Astrocyte (in vitro differentiated cells and primary cell): ENCODE data around the gene SUGCT. TPM values are rescaled to one million over a fixed set of nuclear protein-coding genes. Genes with fewer than 3 reads are reported as not detected.
A peak's percentile ranks its signal among the peaks of the same experiment; 100 is the strongest.

Experiments
- DNase-seq: peaks from one replicate; pipeline ENCODE4 v3.0.0-alpha.2; 2010; ENCODE audit warnings: low read depth
- FAIRE-seq: peaks from 2 replicates; lab custom pipeline; 2011; peaks lifted over from hg19 to GRCh38; lab: Jason Lieb, UNC
- H2AFZ ChIP-seq: 2 replicates; pipeline ENCODE4 v1.6.0; 2012; ENCODE audit warnings: low read depth, low read length, inconsistent platforms
- H3K27ac ChIP-seq: 2 replicates; pipeline ENCODE4 v1.5.1; 2011; ENCODE audit warnings: low read depth, low read length, inconsistent platforms
- H3K27me3 ChIP-seq: 2 replicates; pipeline ENCODE4 v1.6.0; 2011; ENCODE audit warnings: low read length, inconsistent platforms; ENCODE audit not compliant: insufficient read depth
- H3K36me3 ChIP-seq: 2 replicates; pipeline ENCODE4 v1.5.1; 2011; ENCODE audit warnings: low read length, inconsistent platforms; ENCODE audit not compliant: insufficient read depth
- H3K4me1 ChIP-seq: 2 replicates; pipeline ENCODE4 v1.5.1; 2011; ENCODE audit warnings: low read length, inconsistent platforms; ENCODE audit not compliant: insufficient read depth
- H3K4me2 ChIP-seq: 2 replicates; pipeline ENCODE4 v1.6.0; 2012; ENCODE audit warnings: low read length, inconsistent platforms
- H3K4me3 ChIP-seq: 2 replicates; pipeline ENCODE4 v1.5.1; 2011; ENCODE audit warnings: low read depth, mild to moderate bottlenecking, low read length, inconsistent platforms; ENCODE audit not compliant: insufficient read depth
- H3K79me2 ChIP-seq: 2 replicates; pipeline ENCODE4 v1.6.0; 2012; ENCODE audit warnings: mild to moderate bottlenecking, low read length, inconsistent platforms; ENCODE audit not compliant: insufficient read depth
- H3K9ac ChIP-seq: 2 replicates; pipeline ENCODE4 v1.6.0; 2012; ENCODE audit warnings: mild to moderate bottlenecking, low read length, inconsistent platforms
- H3K9me3 ChIP-seq: 2 replicates; pipeline ENCODE4 v1.5.1; 2012; ENCODE audit warnings: low read depth, mild to moderate bottlenecking, low read length, inconsistent platforms; ENCODE audit not compliant: insufficient read depth
- H4K20me1 ChIP-seq: 2 replicates; pipeline ENCODE4 v1.6.0; 2012; ENCODE audit warnings: low read length, inconsistent platforms; ENCODE audit not compliant: insufficient read depth
- H3K27ac Mint-ChIP-seq: one replicate; pipeline ENCODE4 v1.8.0; 2021; ENCODE audit warnings: mild to moderate bottlenecking, mixed read lengths; ENCODE audit not compliant: unreplicated experiment
- H3K27me3 Mint-ChIP-seq: one replicate; pipeline ENCODE4 v1.8.0; 2021; ENCODE audit warnings: low read depth, mixed read lengths; ENCODE audit not compliant: unreplicated experiment
- H3K36me3 Mint-ChIP-seq: one replicate; pipeline ENCODE4 v1.8.0; 2021; ENCODE audit warnings: low read depth, mixed read lengths; ENCODE audit not compliant: unreplicated experiment
- H3K4me1 Mint-ChIP-seq: one replicate; pipeline ENCODE4 v1.8.0; 2021; ENCODE audit warnings: low read depth, mixed read lengths; ENCODE audit not compliant: unreplicated experiment
- H3K4me3 Mint-ChIP-seq: one replicate; pipeline ENCODE4 v1.8.0; 2021; ENCODE audit warnings: mild to moderate bottlenecking, moderate library complexity, mixed read lengths; ENCODE audit not compliant: unreplicated experiment
- H3K9me3 Mint-ChIP-seq: one replicate; pipeline ENCODE4 v1.8.0; 2021; ENCODE audit warnings: mild to moderate bottlenecking, mixed read lengths; ENCODE audit not compliant: unreplicated experiment
- EZH2 ChIP-seq: IDR thresholded peaks from 2 replicates; pipeline ENCODE4 v1.6.1; 2012; ENCODE audit warnings: mild to moderate bottlenecking, low read length, inconsistent platforms; ENCODE audit not compliant: insufficient read depth
- total RNA-seq: library from RNA; stranded (reverse); gene quantifications from 2 replicates; pipeline ENCODE4 v1.2.1, GENCODE V29; 2021
- TF ChIP-seq, protein P1 (sequence below): IDR thresholded peaks from 2 replicates; pipeline ENCODE4 v1.5.1; 2011; ENCODE audit warnings: low read depth, mild to moderate bottlenecking, inconsistent platforms, low read length, moderate library complexity; ENCODE audit not compliant: insufficient read depth

SUGCT gene
- total RNA-seq, 1 donor from 2014 or later, result 15.5 TPM

DNA sequence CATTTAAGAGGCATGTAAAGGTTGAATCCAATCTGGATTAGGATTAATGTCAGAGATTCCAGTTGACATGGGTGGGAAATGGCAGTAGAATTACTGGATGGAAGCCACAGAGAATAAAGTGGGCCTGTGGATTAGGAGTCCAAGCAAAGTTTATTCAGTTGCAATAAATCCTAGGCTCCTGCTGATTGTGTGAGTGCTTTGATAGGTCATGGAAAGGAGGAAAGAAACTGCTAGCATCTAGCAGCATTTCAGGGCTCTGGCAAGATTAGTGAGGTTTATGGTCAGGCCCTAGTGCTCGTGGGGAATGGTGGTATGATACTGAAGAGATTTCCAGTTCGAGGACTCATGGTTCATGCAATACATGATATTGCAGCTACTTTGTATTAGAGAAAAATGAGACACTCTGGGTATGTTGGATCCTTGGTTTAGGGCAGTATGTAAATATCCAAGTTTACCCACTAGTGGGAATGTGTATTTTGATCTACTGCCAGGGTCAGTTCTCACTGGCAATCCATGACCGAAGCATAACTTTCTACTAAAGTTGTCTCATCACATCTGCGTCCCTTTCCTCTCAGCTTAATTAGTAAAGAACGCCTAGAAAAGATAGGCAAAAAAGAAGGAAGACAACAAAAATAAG, 235.0 kb downstream of the SUGCT start:
- no peak overlapping the region for H3K27ac Mint-ChIP-seq
- H3K9ac ChIP-seq, result no peak overlapping the region

DNA sequence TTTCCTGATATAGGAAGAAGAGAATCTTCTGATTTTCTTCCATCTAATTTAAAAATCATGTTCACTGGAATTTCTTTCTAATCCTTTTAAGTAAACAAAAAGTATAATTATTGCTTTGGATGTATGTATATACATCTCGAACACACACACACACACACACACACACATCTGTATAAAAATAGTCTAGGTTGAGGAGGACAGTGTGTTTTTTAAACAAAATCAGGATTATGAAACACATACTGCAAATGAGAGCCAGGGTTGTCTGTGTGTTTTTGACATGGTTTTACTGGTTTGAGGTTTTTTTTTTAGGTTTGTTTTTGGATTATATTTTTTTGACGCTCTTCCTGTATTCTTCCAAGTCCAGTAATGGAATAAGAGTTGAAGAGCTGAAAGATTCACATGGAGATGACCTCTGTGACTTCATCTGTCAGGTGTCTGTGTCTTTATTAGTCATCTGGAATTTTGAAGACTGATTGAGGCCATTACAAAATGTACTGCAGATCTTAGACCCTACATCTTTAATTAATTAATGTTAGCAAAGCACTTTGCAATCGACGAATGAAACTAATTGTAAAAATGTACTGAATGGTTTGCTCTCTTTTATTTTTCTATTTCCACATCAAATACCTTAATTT, 237.1 kb downstream of the SUGCT start:
- DNase-seq (no peak), FAIRE-seq (peak; percentile 20)
- Mint-ChIP-seq H3K36me3 (no peaks in the 10 kb centered on the region), H3K9me3 (peaks cover 9% of the 10 kb centered on the region), H3K4me3 (no peak overlapping the region), H3K27me3 (no peaks in the 10 kb centered on the region), H3K4me1 (peaks cover 13% of the 10 kb centered on the region), H3K27ac (no peak overlapping the region)
- no peaks in the 10 kb centered on the region for H3K36me3 ChIP-seq
- no peaks in the 10 kb centered on the region for H3K9me3 ChIP-seq
- no peak overlapping the region for H3K27ac ChIP-seq
- no peak overlapping the region for H3K4me2 ChIP-seq
- TF ChIP-seq, protein P1, sequence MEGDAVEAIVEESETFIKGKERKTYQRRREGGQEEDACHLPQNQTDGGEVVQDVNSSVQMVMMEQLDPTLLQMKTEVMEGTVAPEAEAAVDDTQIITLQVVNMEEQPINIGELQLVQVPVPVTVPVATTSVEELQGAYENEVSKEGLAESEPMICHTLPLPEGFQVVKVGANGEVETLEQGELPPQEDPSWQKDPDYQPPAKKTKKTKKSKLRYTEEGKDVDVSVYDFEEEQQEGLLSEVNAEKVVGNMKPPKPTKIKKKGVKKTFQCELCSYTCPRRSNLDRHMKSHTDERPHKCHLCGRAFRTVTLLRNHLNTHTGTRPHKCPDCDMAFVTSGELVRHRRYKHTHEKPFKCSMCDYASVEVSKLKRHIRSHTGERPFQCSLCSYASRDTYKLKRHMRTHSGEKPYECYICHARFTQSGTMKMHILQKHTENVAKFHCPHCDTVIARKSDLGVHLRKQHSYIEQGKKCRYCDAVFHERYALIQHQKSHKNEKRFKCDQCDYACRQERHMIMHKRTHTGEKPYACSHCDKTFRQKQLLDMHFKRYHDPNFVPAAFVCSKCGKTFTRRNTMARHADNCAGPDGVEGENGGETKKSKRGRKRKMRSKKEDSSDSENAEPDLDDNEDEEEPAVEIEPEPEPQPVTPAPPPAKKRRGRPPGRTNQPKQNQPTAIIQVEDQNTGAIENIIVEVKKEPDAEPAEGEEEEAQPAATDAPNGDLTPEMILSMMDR, result no peak
- no peak for TF ChIP-seq EZH2
- H3K9ac ChIP-seq, result no peak overlapping the region
- H3K4me3 ChIP-seq, result no peak overlapping the region
- H4K20me1 ChIP-seq, result no peaks in the 10 kb centered on the region
- no peaks in the 10 kb centered on the region for H3K27me3 ChIP-seq
- no peaks in the 10 kb centered on the region for H3K4me1 ChIP-seq
- no peak overlapping the region for H2AFZ ChIP-seq
- no peaks in the 10 kb centered on the region for H3K79me2 ChIP-seq

More for the DNA sequence above, 235.0 kb downstream of the SUGCT start:
- DNase-seq (no peak), FAIRE-seq (no peak)
- Histone ChIP-seq H3K27ac (no peak overlapping the region), H2AFZ (no peak overlapping the region), H3K4me3 (no peak overlapping the region), H3K9me3 (no peaks in the 10 kb centered on the region), H3K36me3 (no peaks in the 10 kb centered on the region), H4K20me1 (no peaks in the 10 kb centered on the region), H3K4me1 (no peaks in the 10 kb centered on the region), H3K27me3 (no peaks in the 10 kb centered on the region), H3K4me2 (no peak overlapping the region), H3K79me2 (no peaks in the 10 kb centered on the region)
- H3K9me3 Mint-ChIP-seq, result peaks cover 3% of the 10 kb centered on the region
- TF ChIP-seq, protein P1, result no peak
- no peak for TF ChIP-seq EZH2
- H3K4me3 Mint-ChIP-seq, result no peak overlapping the region
- peaks cover 13% of the 10 kb centered on the region for H3K4me1 Mint-ChIP-seq
- no peaks in the 10 kb centered on the region for H3K36me3 Mint-ChIP-seq
- no peaks in the 10 kb centered on the region for H3K27me3 Mint-ChIP-seq

DNA sequence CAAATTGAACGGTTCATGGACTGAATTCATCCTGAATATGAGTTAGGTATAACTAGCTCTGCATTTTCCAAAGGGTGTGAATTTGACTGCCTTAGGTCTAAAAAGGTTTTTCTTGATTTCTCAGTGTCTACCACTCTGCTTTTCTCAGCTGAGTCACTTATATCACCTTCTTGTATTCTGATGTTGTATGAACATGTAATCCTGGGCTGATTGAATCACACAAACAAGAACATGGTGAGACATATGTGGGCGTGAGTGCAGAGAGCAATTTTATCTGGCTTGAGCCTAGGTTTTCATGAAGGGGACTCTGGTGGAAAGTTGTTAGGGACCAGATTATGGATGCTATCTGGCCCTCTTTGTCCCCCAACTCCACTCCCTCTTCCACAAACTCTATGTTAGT, 239.8 kb downstream of the SUGCT start:
- H2AFZ ChIP-seq, result no peak overlapping the region
- H3K4me1 Mint-ChIP-seq, result peaks cover 13% of the 10 kb centered on the region
- H3K27me3 ChIP-seq, result no peaks in the 10 kb centered on the region
- no peak overlapping the region for H3K9ac ChIP-seq
- FAIRE-seq (no peak), DNase-seq (no peak)
- no peaks in the 10 kb centered on the region for H3K79me2 ChIP-seq
- no peaks in the 10 kb centered on the region for H4K20me1 ChIP-seq
- peaks cover 9% of the 10 kb centered on the region for H3K9me3 Mint-ChIP-seq
- peaks cover 3% of the 10 kb centered on the region for H3K36me3 Mint-ChIP-seq
- no peak overlapping the region for H3K27ac ChIP-seq
- no peak overlapping the region for H3K4me3 Mint-ChIP-seq
- no peak overlapping the region for H3K4me2 ChIP-seq
- H3K4me1 ChIP-seq, result no peaks in the 10 kb centered on the region
- H3K36me3 ChIP-seq, result no peaks in the 10 kb centered on the region
- no peak for TF ChIP-seq EZH2
- TF ChIP-seq, protein P1, result no peak
- H3K9me3 ChIP-seq, result no peaks in the 10 kb centered on the region
- H3K27me3 Mint-ChIP-seq, result no peaks in the 10 kb centered on the region
- H3K4me3 ChIP-seq, result no peak overlapping the region
- H3K27ac Mint-ChIP-seq, result no peak overlapping the region
